ENCODE data around the gene MOCS3.

DNA sequence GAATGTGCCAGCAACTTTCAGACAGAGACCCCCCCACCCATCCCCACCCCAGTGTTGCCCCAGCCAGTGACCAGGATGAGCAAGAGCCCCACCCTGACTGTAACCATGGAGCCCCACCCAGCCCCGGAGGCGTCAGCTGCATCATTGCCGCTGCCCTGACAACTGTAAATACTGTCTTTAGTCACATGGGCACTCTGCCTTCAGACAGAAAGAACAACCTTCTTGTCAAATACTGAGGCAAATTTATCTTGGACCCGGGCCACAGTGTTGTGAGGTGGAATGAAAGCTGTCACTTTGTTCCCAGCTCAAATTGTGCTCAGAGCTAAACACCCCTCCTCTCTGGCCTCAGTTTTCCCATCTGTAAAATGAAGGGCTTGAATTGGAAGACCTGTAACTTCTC, 23.7 kb downstream of the MOCS3 start:
- TF ChIP-seq, protein P1, sequence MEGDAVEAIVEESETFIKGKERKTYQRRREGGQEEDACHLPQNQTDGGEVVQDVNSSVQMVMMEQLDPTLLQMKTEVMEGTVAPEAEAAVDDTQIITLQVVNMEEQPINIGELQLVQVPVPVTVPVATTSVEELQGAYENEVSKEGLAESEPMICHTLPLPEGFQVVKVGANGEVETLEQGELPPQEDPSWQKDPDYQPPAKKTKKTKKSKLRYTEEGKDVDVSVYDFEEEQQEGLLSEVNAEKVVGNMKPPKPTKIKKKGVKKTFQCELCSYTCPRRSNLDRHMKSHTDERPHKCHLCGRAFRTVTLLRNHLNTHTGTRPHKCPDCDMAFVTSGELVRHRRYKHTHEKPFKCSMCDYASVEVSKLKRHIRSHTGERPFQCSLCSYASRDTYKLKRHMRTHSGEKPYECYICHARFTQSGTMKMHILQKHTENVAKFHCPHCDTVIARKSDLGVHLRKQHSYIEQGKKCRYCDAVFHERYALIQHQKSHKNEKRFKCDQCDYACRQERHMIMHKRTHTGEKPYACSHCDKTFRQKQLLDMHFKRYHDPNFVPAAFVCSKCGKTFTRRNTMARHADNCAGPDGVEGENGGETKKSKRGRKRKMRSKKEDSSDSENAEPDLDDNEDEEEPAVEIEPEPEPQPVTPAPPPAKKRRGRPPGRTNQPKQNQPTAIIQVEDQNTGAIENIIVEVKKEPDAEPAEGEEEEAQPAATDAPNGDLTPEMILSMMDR (conservative IDR thresholded peaks at IDR 0.05; ENCODE audit: low read depth, low read length), result no peak
- TF ChIP-seq EZH2 (IDR thresholded peaks at IDR 0.05; ENCODE audit: low read length, unreplicated experiment), result no peak
